ENCODE results near the gene ATP5IF1. TPM values are rescaled to one million over a fixed set of nuclear protein-coding genes. Genes with fewer than 3 reads are reported as not detected.

Gene ATP5IF1
- total and polyA plus RNA-seq, 9 of the 15 experiments (the other 6 are each of a cell fraction or from before 2014, with no cell fraction given) = 292 to 1,422 (median 388) TPM

DNA sequence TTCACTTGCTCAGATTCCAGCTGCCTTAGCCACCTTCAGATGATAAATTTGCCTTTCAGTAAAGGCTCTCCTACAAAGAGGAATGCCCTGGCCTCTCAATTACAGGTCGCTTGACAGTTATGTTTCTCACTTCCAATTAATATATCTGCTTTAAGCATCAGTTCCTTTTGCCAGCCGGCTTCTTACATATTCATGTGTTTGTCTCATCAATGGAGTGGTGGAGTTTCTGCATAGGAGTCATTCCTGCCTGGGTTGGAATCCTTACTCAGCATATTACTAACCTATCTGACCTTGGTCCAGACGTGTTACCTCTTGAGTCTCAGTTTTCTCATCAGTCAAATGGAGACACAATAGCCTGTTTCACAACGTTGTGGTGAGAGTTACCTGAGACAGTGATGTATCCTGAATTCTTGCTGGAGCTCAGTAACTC lies 14.0 kb downstream of the ATP5IF1 start (continued):
- TF ChIP-seq ZBTB9 (CRISPR knock-in tag; IDR thresholded peaks at IDR 0.05) (0 out of 2 replicates have a peak, but pooled peaks have one; percentile 16), POLR2G (IDR thresholded peaks at IDR 0.05; ENCODE audit: low read depth, low read length) (no peak), MYNN (IDR thresholded peaks at IDR 0.05) (no peak), MYNN (CRISPR knock-in tag; IDR thresholded peaks at IDR 0.05) (no peak), C11orf30 (IDR thresholded peaks at IDR 0.05; ENCODE audit: low read depth) (peak; percentile 97), XRCC3 (IDR thresholded peaks at IDR 0.05) (no peak), PURB (CRISPR knock-in tag; IDR thresholded peaks at IDR 0.05; ENCODE audit: low read depth) (no peak), SMARCA4 (IDR thresholded peaks at IDR 0.05) (peak; percentile 30; the same call in 1 of the 2 replicates), HMG20A (CRISPR knock-in tag; conservative IDR thresholded peaks at IDR 0.05) (no peak), PTBP1 (IDR thresholded peaks at IDR 0.05; ENCODE audit: low read depth, low read length) (no peak), RHOXF2B (CRISPR knock-in tag; conservative IDR thresholded peaks at IDR 0.05) (no peak), BRCA1 (IDR thresholded peaks at IDR 0.05) (no peak), BRCA1 (CRISPR knock-in tag; IDR thresholded peaks at IDR 0.05) (no peak), ARHGAP35 (IDR thresholded peaks at IDR 0.05; ENCODE audit: partially characterized antibody) (no peak), KLF10 (CRISPR knock-in tag; IDR thresholded peaks at IDR 0.05) (no peak), MNT (conservative IDR thresholded peaks at IDR 0.05) (no peak), NFRKB (IDR thresholded peaks at IDR 0.05; ENCODE audit: low read depth) (peak; percentile 78; the same call in 1 of the 2 replicates), MAFG (tag; conservative IDR thresholded peaks at IDR 0.05) (peak; percentile 92), NR1H2 (CRISPR knock-in tag; IDR thresholded peaks at IDR 0.05) (no peak), ZNF408 (CRISPR knock-in tag; IDR thresholded peaks at IDR 0.05; ENCODE audit: low read depth) (no peak), ZNF518B (CRISPR knock-in tag; IDR thresholded peaks at IDR 0.05) (no peak), GATAD2A (IDR thresholded peaks at IDR 0.05) (no peak), ADNP (tag; IDR thresholded peaks at IDR 0.05) (0 out of 2 replicates have a peak, but pooled peaks have one; percentile 70), ZNF12 (CRISPR knock-in tag; IDR thresholded peaks at IDR 0.05) (no peak), TBL1XR1 (IDR thresholded peaks at IDR 0.05; ENCODE audit: low read length in 2 of 2) (no peak), MEF2A (IDR thresholded peaks at IDR 0.05; ENCODE audit: control insufficient read depth, low read depth, low read length) (no peak)
- TF ChIP-seq, protein P1, sequence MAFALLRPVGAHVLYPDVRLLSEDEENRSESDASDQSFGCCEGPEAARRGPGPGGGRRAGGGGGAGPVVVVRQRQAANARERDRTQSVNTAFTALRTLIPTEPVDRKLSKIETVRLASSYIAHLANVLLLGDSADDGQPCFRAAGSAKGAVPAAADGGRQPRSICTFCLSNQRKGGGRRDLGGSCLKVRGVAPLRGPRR (CRISPR knock-in tag; IDR thresholded peaks at IDR 0.05) = no peak

Measured in K562 (cell line).